ENCODE results near the gene NAA38.
A peak's percentile ranks its signal among the peaks of the same experiment; 100 is the strongest.

Gene NAA38

GRCh38 chr17:7835814-7836595 lies 21.4 kb downstream of the NAA38 start:
- CTCF ChIA-PET = interaction anchor here (0.6 to 2.9 kb wide), 14 partner anchors 9 to 442 kb away, joined by 3 to 16 read pairs (median 5); partner anchors contain the start of gene NAA38
- H3K4me3 ChIP-seq (ENCODE audit: low read depth, low read length) = peak overlapping the region; percentile 60
- peak overlapping the region; percentile 100 for H3K27ac ChIP-seq (ENCODE audit: extremely low read depth, low read depth, low read length)
- no peaks in the 10 kb centered on the region for H3K9me3 ChIP-seq (ENCODE audit: control insufficient read depth, insufficient read depth, low read depth, low read length)
- peaks cover 28% of the 10 kb centered on the region for H3K4me1 ChIP-seq (ENCODE audit: control insufficient read depth, insufficient read depth, low read length)
- H3K36me3 ChIP-seq (ENCODE audit: control insufficient read depth in 2 of 2, insufficient read depth in 1 of 2, low read length in 2 of 2) = peaks cover 0 to 7% of the 10 kb centered on the region in 2 experiments; a peak in 1 of 3 replicates
- POLR2A ChIA-PET = interaction anchor here (0.6 to 6.1 kb wide), 13 partner anchors 8 to 337 kb away, joined by 3 to 56 read pairs (median 3); partner anchors contain the start of genes CNTROB, CYB5D1, NAA38 and TMEM88
- TF ChIP-seq ZNF223 (tag by site-specific recombination; IDR thresholded peaks at IDR 0.05) (no peak), ZNF391 (tag by site-specific recombination; IDR thresholded peaks at IDR 0.05; ENCODE audit: borderline replicate concordance, low read depth) (0 out of 2 replicates have a peak, but pooled peaks have one; percentile 67), ZNF664 (tag by site-specific recombination; IDR thresholded peaks at IDR 0.05) (no peak), ZSCAN30 (tag by site-specific recombination; IDR thresholded peaks at IDR 0.05) (no peak), ZNF274 (IDR thresholded peaks at IDR 0.05; ENCODE audit: low read length) (no peak), ZNF274 (tag by site-specific recombination; IDR thresholded peaks at IDR 0.05; ENCODE audit: borderline replicate concordance) (no peak), ZNF776 (tag by site-specific recombination; IDR thresholded peaks at IDR 0.05; ENCODE audit: borderline replicate concordance) (no peak), KLF17 (tag by site-specific recombination; IDR thresholded peaks at IDR 0.05) (no peak; the same call in 1 of the 2 replicates), ZNF658 (tag by site-specific recombination; IDR thresholded peaks at IDR 0.05) (no peak), GLI2 (tag by site-specific recombination; IDR thresholded peaks at IDR 0.05; ENCODE audit: borderline replicate concordance, low read depth) (no peak), ZNF311 (tag by site-specific recombination; IDR thresholded peaks at IDR 0.05; ENCODE audit: borderline replicate concordance) (no peak), TSHZ1 (tag by site-specific recombination; IDR thresholded peaks at IDR 0.05; ENCODE audit: borderline replicate concordance) (no peak), ZBTB21 (tag by site-specific recombination; IDR thresholded peaks at IDR 0.05) (no peak), ZNF175 (tag by site-specific recombination; IDR thresholded peaks at IDR 0.05) (no peak), ZNF341 (tag by site-specific recombination; IDR thresholded peaks at IDR 0.05; ENCODE audit: low read depth) (peak; percentile 98), ZNF521 (tag by site-specific recombination; IDR thresholded peaks at IDR 0.05) (no peak), ZNF529 (tag by site-specific recombination; IDR thresholded peaks at IDR 0.05; ENCODE audit: insufficient replicate concordance) (no peak), TRIM28 (IDR thresholded peaks at IDR 0.05; ENCODE audit: borderline replicate concordance, low read length) (no peak), CTCF (tag by site-specific recombination; IDR thresholded peaks at IDR 0.05) (peak; percentile 61), ZNF660 (tag by site-specific recombination; IDR thresholded peaks at IDR 0.05) (0 out of 2 replicates have a peak, but pooled peaks have one; percentile 51), ZNF830 (tag by site-specific recombination; IDR thresholded peaks at IDR 0.05; ENCODE audit: low read depth) (no peak), ZFP37 (tag by site-specific recombination; IDR thresholded peaks at IDR 0.05) (no peak)
- TF ChIP-seq, protein P1, sequence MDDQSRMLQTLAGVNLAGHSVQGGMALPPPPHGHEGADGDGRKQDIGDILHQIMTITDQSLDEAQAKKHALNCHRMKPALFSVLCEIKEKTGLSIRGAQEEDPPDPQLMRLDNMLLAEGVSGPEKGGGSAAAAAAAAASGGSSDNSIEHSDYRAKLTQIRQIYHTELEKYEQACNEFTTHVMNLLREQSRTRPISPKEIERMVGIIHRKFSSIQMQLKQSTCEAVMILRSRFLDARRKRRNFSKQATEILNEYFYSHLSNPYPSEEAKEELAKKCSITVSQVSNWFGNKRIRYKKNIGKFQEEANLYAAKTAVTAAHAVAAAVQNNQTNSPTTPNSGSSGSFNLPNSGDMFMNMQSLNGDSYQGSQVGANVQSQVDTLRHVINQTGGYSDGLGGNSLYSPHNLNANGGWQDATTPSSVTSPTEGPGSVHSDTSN (CRISPR knock-in tag; IDR thresholded peaks at IDR 0.05) = no peak
- TF ChIP-seq, protein P2, sequence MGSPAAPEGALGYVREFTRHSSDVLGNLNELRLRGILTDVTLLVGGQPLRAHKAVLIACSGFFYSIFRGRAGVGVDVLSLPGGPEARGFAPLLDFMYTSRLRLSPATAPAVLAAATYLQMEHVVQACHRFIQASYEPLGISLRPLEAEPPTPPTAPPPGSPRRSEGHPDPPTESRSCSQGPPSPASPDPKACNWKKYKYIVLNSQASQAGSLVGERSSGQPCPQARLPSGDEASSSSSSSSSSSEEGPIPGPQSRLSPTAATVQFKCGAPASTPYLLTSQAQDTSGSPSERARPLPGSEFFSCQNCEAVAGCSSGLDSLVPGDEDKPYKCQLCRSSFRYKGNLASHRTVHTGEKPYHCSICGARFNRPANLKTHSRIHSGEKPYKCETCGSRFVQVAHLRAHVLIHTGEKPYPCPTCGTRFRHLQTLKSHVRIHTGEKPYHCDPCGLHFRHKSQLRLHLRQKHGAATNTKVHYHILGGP (tag by site-specific recombination; IDR thresholded peaks at IDR 0.05) = no peak
- TF ChIP-seq, protein P3, sequence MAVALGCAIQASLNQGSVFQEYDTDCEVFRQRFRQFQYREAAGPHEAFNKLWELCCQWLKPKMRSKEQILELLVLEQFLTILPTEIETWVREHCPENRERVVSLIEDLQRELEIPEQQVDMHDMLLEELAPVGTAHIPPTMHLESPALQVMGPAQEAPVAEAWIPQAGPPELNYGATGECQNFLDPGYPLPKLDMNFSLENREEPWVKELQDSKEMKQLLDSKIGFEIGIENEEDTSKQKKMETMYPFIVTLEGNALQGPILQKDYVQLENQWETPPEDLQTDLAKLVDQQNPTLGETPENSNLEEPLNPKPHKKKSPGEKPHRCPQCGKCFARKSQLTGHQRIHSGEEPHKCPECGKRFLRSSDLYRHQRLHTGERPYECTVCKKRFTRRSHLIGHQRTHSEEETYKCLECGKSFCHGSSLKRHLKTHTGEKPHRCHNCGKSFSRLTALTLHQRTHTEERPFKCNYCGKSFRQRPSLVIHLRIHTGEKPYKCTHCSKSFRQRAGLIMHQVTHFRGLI (tag by site-specific recombination; IDR thresholded peaks at IDR 0.05) = peak; percentile 75
- TF ChIP-seq, protein P4, sequence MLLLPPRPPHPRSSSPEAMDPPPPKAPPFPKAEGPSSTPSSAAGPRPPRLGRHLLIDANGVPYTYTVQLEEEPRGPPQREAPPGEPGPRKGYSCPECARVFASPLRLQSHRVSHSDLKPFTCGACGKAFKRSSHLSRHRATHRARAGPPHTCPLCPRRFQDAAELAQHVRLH (tag by site-specific recombination; IDR thresholded peaks at IDR 0.05) = no peak

Data from HEK293 (cell line).